HepG2 (cell line): ENCODE measurements around the gene EHD4. TPM values are rescaled to one million over a fixed set of nuclear protein-coding genes. Genes with fewer than 3 reads are reported as not detected.

Experiments used
- ATAC-seq: fragments of 200-7000 bp; cut with Tn5 transposase; 3 replicates; pipeline ENCODE4 v1.9.1; 2020; ENCODE audit warnings: mild to moderate bottlenecking, moderate library complexity
- BruUV-seq: library from RNA; stranded (reverse); fragments of 400-500 nt; replicated peaks from 2 replicates; lab custom pipeline; 2021; lab: Mats Ljungman, UMichigan
- CTCF ChIA-PET: fragments of 300-600 bp; formaldehyde crosslinking; extraction: SDS; loops from one replicate; lab custom pipeline; 2021; ENCODE audit warnings: low total read pairs, inconsistent platforms, low intra/inter-chr PET ratio; lab: Yijun Ruan, JAX
- POLR2A ChIA-PET: fragments of 350-600 bp; sonication (Branson Sonifier 250); formaldehyde crosslinking; loops from one replicate; lab custom pipeline; 2020; ENCODE audit warnings: antibody characterized with exemption, inconsistent platforms; lab: Yijun Ruan, JAX
- DNase-seq: peaks from one replicate; pipeline ENCODE4 v3.0.0-alpha.2; 2015; ENCODE audit warnings: low spot score
- FAIRE-seq: peaks from 3 replicates; lab custom pipeline; 2011; peaks lifted over from hg19 to GRCh38; lab: Jason Lieb, UNC
- H2AFZ ChIP-seq: one replicate; pipeline ENCODE4 v1.6.1; 2011; ENCODE audit warnings: low read length, inconsistent platforms
- H3K27ac ChIP-seq: fragments of 300-600 bp; 3 replicates; pipeline ENCODE4 v1.8.0; 2011; ENCODE audit warnings: mixed run types, mild to moderate bottlenecking, mixed read lengths, low read length, inconsistent platforms; ENCODE audit not compliant: insufficient read depth; ENCODE audit errors: extremely low read length
- H3K27me3 ChIP-seq, 2 experiments: fragments of 200-600 bp in 1 of 2; 2 replicates in 1 of 2; 3 replicates in 1 of 2; pipeline versions ENCODE4 v1.6.0 to v1.8.0; 2011; ENCODE audit warnings: low read length in 2 of 2, mild to moderate bottlenecking in 2 of 2, moderate library complexity in 2 of 2, inconsistent platforms in 1 of 2; ENCODE audit not compliant: insufficient read depth in 2 of 2, control insufficient read depth in 1 of 2
- H3K36me3 ChIP-seq, 2 experiments: fragments of 200-600 bp in 1 of 2; replicated peaks in 1 of 2; 2 replicates in 1 of 2; 3 replicates in 1 of 2; pipeline versions ENCODE4 v1.5.1 to v1.8.0; 2011; ENCODE audit warnings: low read length in 2 of 2, inconsistent platforms in 1 of 2; ENCODE audit not compliant: insufficient read depth in 2 of 2, control insufficient read depth in 1 of 2
- H3K4me1 ChIP-seq: 2 replicates; pipeline ENCODE4 v1.5.1; 2012; ENCODE audit warnings: low read length, inconsistent platforms; ENCODE audit not compliant: insufficient read depth
- H3K4me2 ChIP-seq: 2 replicates; pipeline ENCODE4 v1.6.0; 2011; ENCODE audit warnings: low read depth, low read length, inconsistent platforms
- H3K4me3 ChIP-seq, 3 experiments: fragments of 200-600 bp in 1 of 3; sonication (generic), shearing (Covaris generic) in 1 of 3; replicated peaks in 1 of 3; 2 replicates each; pipeline ENCODE4 v1.5.1; 2011 to 2016; ENCODE audit warnings: low read length in 3 of 3, inconsistent platforms in 2 of 3, low read depth in 2 of 3, mild to moderate bottlenecking in 2 of 3, control low read depth in 1 of 3, mixed read lengths in 1 of 3; ENCODE audit not compliant: insufficient read depth in 1 of 3
- H3K79me2 ChIP-seq: one replicate; pipeline ENCODE4 v1.6.1; 2011; ENCODE audit warnings: low read length, inconsistent platforms; ENCODE audit not compliant: insufficient read depth
- H3K9ac ChIP-seq: 2 replicates; pipeline ENCODE4 v1.6.0; 2011; ENCODE audit warnings: mild to moderate bottlenecking, low read depth, low read length, inconsistent platforms; ENCODE audit not compliant: insufficient read depth
- H3K9me3 ChIP-seq: 2 replicates; pipeline ENCODE4 v1.5.1; 2012; ENCODE audit warnings: mild to moderate bottlenecking, low read length
- H4K20me1 ChIP-seq: 2 replicates; pipeline ENCODE4 v1.6.0; 2011; ENCODE audit warnings: inconsistent platforms, mild to moderate bottlenecking, low read length, moderate library complexity; ENCODE audit not compliant: insufficient read depth
- ATF7 ChIP-seq, 2 experiments: fragments of 450-650 bp in 1 of 2; sonication (generic) in 1 of 2; formaldehyde crosslinking in 1 of 2; IDR thresholded peaks; 2 replicates each; pipeline versions ENCODE4 v1.4.0 to v1.6.1; 2016 to 2020; ENCODE audit warnings: antibody characterized with exemption in 1 of 2, mild to moderate bottlenecking in 1 of 2, missing genetic modification reagents in 1 of 2
- ETV6 ChIP-seq: sonication (generic); formaldehyde crosslinking; conservative IDR thresholded peaks from 2 replicates; pipeline ENCODE4 v1.4.0; 2020; ENCODE audit warnings: missing genetic modification reagents
- FIP1L1 ChIP-seq: fragments of 200-400 bp; formaldehyde crosslinking; IDR thresholded peaks from 2 replicates; pipeline ENCODE4 v1.6.1; 2018; ENCODE audit warnings: low read depth, mild to moderate bottlenecking, low read length, moderate library complexity, borderline replicate concordance; ENCODE audit not compliant: insufficient read depth
- MED1 ChIP-seq: sonication (generic); formaldehyde crosslinking; IDR thresholded peaks from 2 replicates; pipeline ENCODE4 v1.4.0; 2020; ENCODE audit warnings: missing genetic modification reagents
- RBM39 ChIP-seq: fragments of 200-400 bp; formaldehyde crosslinking; IDR thresholded peaks from one replicate; pipeline ENCODE4 v1.6.1; 2018; ENCODE audit warnings: antibody characterized with exemption, mild to moderate bottlenecking, low read depth, low read length; ENCODE audit not compliant: poor library complexity, severe bottlenecking
- RXRB ChIP-seq: IDR thresholded peaks from 2 replicates; pipeline ENCODE4 v1.6.1; 2016; ENCODE audit warnings: borderline replicate concordance, missing genetic modification reagents, missing compliant biosample characterization
- SMAD9 ChIP-seq: sonication (generic); formaldehyde crosslinking; IDR thresholded peaks from 2 replicates; pipeline ENCODE4 v1.5.1; 2020; ENCODE audit warnings: mild to moderate bottlenecking, missing genetic modification reagents
- ZNF552 ChIP-seq: sonication (generic); formaldehyde crosslinking; IDR thresholded peaks from 2 replicates; pipeline ENCODE4 v1.9.0; 2022; ENCODE audit warnings: missing genetic modification reagents, mild to moderate bottlenecking, borderline replicate concordance
- WGBS: methylation state at CpG from one replicate; pipeline ENCODE4 v1.1.6; 2017; ENCODE audit warnings: low lambda C conversion rate; 5-methylcytosine and 5-hydroxymethylcytosine counted together
- in situ Hi-C: cut with HindIII; loops from 2 replicates; pipeline ENCODE4 v1.10.0; 2017; ENCODE audit warnings: low pct_unique_long_range_greater_than_20kb; ENCODE audit not compliant: extremely low pct_ligation_motif_present
- intact Hi-C: fragments of 100-400 bp; cut with micrococcal nuclease; formaldehyde crosslinking; loops from one replicate; pipeline ENCODE4 v1.10.0; 2022; ENCODE audit not compliant: unreplicated experiment
- polyA plus RNA-seq, 8 experiments: library from polyadenylated mRNA; depleted of rRNA in 3 of 8; stranded (reverse) in 7 of 8; unstranded in 1 of 8; fragments of >200 nt; fragmentation: Illumina TruSeq in 4 of 8; extraction: Trizol in 4 of 8; gene quantifications; 2 replicates each; pipeline versions ENCODE4 v1.2.1 to v1.2.3, GENCODE V29; 2011 to 2016; ENCODE audit warnings: low read depth in 4 of 8, missing spikeins in 1 of 8, mixed read lengths in 1 of 8; ENCODE audit not compliant: insufficient read depth in 1 of 8
- total RNA-seq, 5 experiments: library from RNA; depleted of rRNA; stranded (reverse); fragments of >200 nt; fragmentation: Illumina TruSeq; extraction: Trizol; gene quantifications; 2 replicates each; pipeline ENCODE4 v1.2.3, GENCODE V29; 2016; ENCODE audit warnings: low read depth in 1 of 5
- TF ChIP-seq, protein P1 (sequence below): sonication (generic); formaldehyde crosslinking; IDR thresholded peaks from 2 replicates; pipeline ENCODE4 v1.4.0; 2020; ENCODE audit warnings: missing genetic modification reagents, borderline replicate concordance
- TF ChIP-seq, protein P2 (sequence below): sonication (generic); formaldehyde crosslinking; IDR thresholded peaks from 2 replicates; pipeline ENCODE4 v1.5.1; 2020; ENCODE audit warnings: missing genetic modification reagents, mild to moderate bottlenecking, borderline replicate concordance
- TF ChIP-seq, protein P3 (sequence below): sonication (generic); formaldehyde crosslinking; IDR thresholded peaks from 2 replicates; pipeline ENCODE4 v1.4.0; 2020; ENCODE audit warnings: missing genetic modification reagents, low read depth, mild to moderate bottlenecking, borderline replicate concordance

The EHD4 gene
- total and polyA plus RNA-seq, 2 of the 13 experiments (the other 11 are each of a cell fraction or from before 2014, with no cell fraction given): 3.1 to 4.8 TPM

DNA sequence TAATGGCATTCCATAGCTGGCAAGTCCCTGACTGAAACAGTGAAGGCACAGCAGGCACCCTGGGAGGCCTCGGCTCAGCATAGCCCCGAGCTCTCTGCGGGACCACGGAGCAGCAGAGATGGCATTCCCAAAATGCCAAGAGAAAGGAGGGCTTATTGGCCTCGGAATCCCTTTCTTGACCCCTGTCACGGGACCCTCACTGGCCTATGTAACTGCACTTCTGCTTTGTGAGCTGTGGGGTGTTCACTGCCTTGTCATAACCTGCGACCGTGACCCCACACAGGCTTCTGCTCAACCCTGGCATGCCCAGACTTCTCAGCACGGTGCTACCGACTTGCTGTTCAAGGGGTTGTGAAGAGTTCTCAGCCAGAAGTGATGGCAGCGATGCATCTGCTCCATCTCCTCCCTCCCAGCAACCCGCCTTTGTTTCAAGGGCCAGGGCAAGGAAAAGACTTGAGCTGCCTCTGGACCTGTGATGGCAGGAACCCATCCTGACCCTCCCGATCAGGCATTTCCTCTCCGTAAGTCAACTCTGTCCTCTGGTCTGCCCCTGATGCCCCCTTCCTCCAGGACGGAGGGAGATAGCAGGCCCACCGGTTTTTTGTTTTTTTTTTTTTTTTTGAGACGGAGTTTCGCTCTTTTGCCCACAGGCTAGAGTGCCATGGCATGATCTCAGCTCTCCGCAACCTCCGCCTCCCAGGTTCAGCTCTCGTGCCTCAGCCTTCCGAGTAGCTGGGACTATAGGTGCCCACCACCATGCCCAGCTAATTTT lies 30.5 kb downstream of the EHD4 start (continued):
- TF ChIP-seq SMAD9 (no peak), ETV6 (CRISPR knock-in tag) (no peak), MED1 (no peak), RXRB (CRISPR knock-in tag) (no peak)
- TF ChIP-seq, protein P1, sequence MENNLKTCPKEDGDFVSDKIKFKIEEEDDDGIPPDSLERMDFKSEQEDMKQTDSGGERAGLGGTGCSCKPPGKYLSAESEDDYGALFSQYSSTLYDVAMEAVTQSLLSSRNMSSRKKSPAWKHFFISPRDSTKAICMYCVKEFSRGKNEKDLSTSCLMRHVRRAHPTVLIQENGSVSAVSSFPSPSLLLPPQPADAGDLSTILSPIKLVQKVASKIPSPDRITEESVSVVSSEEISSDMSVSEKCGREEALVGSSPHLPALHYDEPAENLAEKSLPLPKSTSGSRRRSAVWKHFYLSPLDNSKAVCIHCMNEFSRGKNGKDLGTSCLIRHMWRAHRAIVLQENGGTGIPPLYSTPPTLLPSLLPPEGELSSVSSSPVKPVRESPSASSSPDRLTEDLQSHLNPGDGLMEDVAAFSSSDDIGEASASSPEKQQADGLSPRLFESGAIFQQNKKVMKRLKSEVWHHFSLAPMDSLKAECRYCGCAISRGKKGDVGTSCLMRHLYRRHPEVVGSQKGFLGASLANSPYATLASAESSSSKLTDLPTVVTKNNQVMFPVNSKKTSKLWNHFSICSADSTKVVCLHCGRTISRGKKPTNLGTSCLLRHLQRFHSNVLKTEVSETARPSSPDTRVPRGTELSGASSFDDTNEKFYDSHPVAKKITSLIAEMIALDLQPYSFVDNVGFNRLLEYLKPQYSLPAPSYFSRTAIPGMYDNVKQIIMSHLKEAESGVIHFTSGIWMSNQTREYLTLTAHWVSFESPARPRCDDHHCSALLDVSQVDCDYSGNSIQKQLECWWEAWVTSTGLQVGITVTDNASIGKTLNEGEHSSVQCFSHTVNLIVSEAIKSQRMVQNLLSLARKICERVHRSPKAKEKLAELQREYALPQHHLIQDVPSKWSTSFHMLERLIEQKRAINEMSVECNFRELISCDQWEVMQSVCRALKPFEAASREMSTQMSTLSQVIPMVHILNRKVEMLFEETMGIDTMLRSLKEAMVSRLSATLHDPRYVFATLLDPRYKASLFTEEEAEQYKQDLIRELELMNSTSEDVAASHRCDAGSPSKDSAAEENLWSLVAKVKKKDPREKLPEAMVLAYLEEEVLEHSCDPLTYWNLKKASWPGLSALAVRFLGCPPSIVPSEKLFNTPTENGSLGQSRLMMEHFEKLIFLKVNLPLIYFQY (CRISPR knock-in tag): no peak
- TF ChIP-seq, all 625 proteins: peak for 0

DNA sequence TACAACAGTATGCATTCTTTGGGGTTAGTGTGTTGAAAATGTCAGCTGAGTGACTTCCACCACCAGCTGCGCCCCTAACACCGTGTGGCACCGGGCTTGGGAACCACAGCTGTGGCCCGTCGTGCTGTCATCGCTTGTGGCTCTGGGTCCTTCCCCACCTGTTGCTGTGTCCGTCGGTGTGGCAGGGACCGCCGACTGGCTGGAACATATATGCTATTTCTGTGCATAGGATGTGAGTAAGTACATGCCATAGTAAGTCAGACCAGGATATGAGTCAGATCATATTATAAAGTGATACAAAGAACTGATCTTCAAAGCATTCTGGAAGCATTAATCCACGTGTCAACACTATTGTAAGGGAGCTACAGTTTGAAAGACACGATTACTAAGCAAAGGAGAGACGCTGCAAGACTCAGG lies 31.9 kb downstream of the EHD4 start:
- peaks cover 2 to 6% of the 10 kb centered on the region in 2 experiments; a peak in 2 of 5 replicates for H3K36me3 ChIP-seq
- H3K4me1 ChIP-seq: peaks cover 16% of the 10 kb centered on the region
- 94% methylated on average over 8 of the region's 13 CpGs for WGBS
- in situ Hi-C loops (no loop called here), intact Hi-C loops (no loop called here)
- peak; percentile 20 for DNase-seq
- CTCF ChIA-PET: no interaction called here
- H3K9me3 ChIP-seq: no peaks in the 10 kb centered on the region
- H3K9ac ChIP-seq: no peak overlapping the region
- no TSS peak for BruUV-seq
- no peak overlapping the region for H3K4me2 ChIP-seq
- POLR2A ChIA-PET: no interaction called here
- H3K27ac ChIP-seq: no peak overlapping the region
- no peak overlapping the region for H3K4me3 ChIP-seq
- ATAC-seq: no peak
- H2AFZ ChIP-seq: no peak overlapping the region
- no peaks in the 10 kb centered on the region for H4K20me1 ChIP-seq
- no peaks in the 10 kb centered on the region for H3K27me3 ChIP-seq
- FAIRE-seq: no peak
- H3K79me2 ChIP-seq: no peaks in the 10 kb centered on the region
- TF ChIP-seq ATF7 (IDR thresholded peaks at IDR 0.05) (no peak), ATF7 (CRISPR knock-in tag; IDR thresholded peaks at IDR 0.05) (no peak), RBM39 (no peak), ZNF552 (CRISPR knock-in tag) (no peak), FIP1L1 (no peak)
- TF ChIP-seq, protein P2, sequence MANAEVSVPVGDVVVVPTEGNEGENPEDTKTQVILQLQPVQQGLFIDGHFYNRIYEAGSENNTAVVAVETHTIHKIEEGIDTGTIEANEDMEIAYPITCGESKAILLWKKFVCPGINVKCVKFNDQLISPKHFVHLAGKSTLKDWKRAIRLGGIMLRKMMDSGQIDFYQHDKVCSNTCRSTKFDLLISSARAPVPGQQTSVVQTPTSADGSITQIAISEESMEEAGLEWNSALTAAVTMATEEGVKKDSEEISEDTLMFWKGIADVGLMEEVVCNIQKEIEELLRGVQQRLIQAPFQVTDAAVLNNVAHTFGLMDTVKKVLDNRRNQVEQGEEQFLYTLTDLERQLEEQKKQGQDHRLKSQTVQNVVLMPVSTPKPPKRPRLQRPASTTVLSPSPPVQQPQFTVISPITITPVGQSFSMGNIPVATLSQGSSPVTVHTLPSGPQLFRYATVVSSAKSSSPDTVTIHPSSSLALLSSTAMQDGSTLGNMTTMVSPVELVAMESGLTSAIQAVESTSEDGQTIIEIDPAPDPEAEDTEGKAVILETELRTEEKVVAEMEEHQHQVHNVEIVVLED: no peak
- TF ChIP-seq, protein P3, sequence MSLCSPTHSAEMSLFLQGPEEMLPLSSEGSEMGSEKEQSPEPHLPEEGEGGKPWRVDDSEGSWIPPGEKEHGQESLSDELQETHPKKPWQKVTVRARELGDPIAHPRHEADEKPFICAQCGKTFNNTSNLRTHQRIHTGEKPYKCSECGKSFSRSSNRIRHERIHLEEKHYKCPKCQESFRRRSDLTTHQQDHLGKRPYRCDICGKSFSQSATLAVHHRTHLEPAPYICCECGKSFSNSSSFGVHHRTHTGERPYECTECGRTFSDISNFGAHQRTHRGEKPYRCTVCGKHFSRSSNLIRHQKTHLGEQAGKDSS: no peak
